ENCODE measurements around the gene CDHR5.
A peak's percentile ranks its signal among the peaks of the same experiment; 100 is the strongest.

The CDHR5 gene

GRCh38 chr11:575996-576768 lies 48.6 kb downstream of the CDHR5 start, which contains the start of gene PHRF1:
Gene PHRF1 (plus strand): TSS chr11:576470. CDS start chr11:581513, 5,043 bp downstream.
- Histone ChIP-seq H3K4me3 (peak within 1 kb of the TSS; percentile 56 to 92 (median 74)), H3K27ac (peak within 1 kb of the TSS; percentile 77 to 99 (median 97))

- H3K27ac ChIP-seq, result peak overlapping the region in 19 of 21 experiments; percentile 12 to 80 (median 56)
- H3K4me3 ChIP-seq, result peak overlapping the region; percentile 51 to 73 (median 55)
These were observed 49.3 kb downstream of the CDHR5 start for GRCh38 chr11:575313-575995.

- H3K27ac ChIP-seq, result peak overlapping the region in 11 of 21 experiments; percentile 12 to 80 (median 72)
- peak overlapping the region; percentile 51 to 73 (median 55) for H3K4me3 ChIP-seq
These were observed 50.0 kb downstream of the CDHR5 start for GRCh38 chr11:574632-575312.

- H3K27ac ChIP-seq, result peak overlapping the region in 2 of 21 experiments; percentile 73 to 74
- H3K4me3 ChIP-seq, result peak overlapping the region in 4 of 7 experiments; percentile 2 to 73 (median 63)
These were observed 50.7 kb downstream of the CDHR5 start for GRCh38 chr11:574031-574570.

- Histone ChIP-seq H3K27ac (no peak overlapping the region), H3K4me3 (no peak overlapping the region)
These were observed 51.5 kb downstream of the CDHR5 start for GRCh38 chr11:573146-573759.

- no peak overlapping the region for H3K27ac ChIP-seq
- no peak overlapping the region for H3K4me3 ChIP-seq
These were observed 53.0 kb downstream of the CDHR5 start for GRCh38 chr11:571802-572185.

GRCh38 chr11:569158-569885 lies 55.4 kb downstream of the CDHR5 start:
- peak overlapping the region; percentile 46 to 73 (median 54) for H3K4me3 ChIP-seq
- peak overlapping the region; percentile 75 to 97 (median 90) for H3K27ac ChIP-seq

- H3K4me3 ChIP-seq, result peak overlapping the region; percentile 46 to 73 (median 54)
- H3K27ac ChIP-seq, result peak overlapping the region; percentile 75 to 97 (median 91)
These were observed 56.2 kb downstream of the CDHR5 start for GRCh38 chr11:568306-569157.

GRCh38 chr11:567629-568292 lies 57.0 kb downstream of the CDHR5 start:
- Histone ChIP-seq H3K4me3 (peak overlapping the region; percentile 33 to 73 (median 54)), H3K27ac (peak overlapping the region in 20 of 21 experiments; percentile 52 to 97 (median 88))

- H3K27ac ChIP-seq, result peak overlapping the region in 16 of 21 experiments; percentile 67 to 97 (median 90)
- peak overlapping the region in 6 of 7 experiments; percentile 33 to 73 (median 52) for H3K4me3 ChIP-seq
These were observed 57.6 kb downstream of the CDHR5 start for GRCh38 chr11:567011-567628.
